ENCODE data around the gene MMRN2. TPM values are rescaled to one million over a fixed set of nuclear protein-coding genes. Genes with fewer than 3 reads are reported as not detected.
"Not testable (repeated sequence)": the region's sequence is repeated elsewhere in the genome, so short reads cannot be mapped to it uniquely, and the experiment has no call there.

The MMRN2 gene
- total and polyA plus RNA-seq, 12 donors = 9.5 to 44.2 (median 28.4) TPM

DNA sequence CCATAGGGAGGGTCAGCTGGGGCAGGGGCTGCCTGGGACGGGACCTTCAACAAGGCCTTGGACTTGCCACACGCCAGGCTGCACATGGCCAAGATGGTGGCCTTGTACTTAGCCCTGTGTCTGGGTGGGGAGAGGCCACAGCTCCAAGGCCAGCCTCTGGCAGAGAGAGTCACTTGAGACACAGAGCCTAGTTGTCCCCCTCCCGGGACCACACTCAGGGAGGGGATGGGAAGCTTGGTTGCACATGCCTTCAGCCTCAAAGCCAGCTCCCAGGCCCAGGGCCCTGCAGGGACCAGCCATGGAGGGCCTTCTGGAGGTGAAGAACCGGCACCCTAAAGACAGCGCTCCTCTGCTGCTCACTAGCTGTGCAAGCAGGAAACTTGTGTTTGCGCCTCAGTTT is 16.7 kb downstream of the MMRN2 start:
- Histone ChIP-seq H3K9me3 (replicated peaks in 1 of 3) (no peaks in the 10 kb centered on the region), H3K36me3 (replicated peaks in 1 of 2) (no peaks in the 10 kb centered on the region), H3K27me3 (no peaks in the 10 kb centered on the region), H3K4me1 (replicated peaks in 1 of 2) (peaks cover 12 to 31% of the 10 kb centered on the region in 2 donors), H3K27ac (no peak overlapping the region), H3K4me3 (no peak overlapping the region)
- WGBS, 4 donors = 62 to 100% (median 67%) methylated on average over 3 to 6 of the region's 6 CpGs
- intact Hi-C loops (cut with DNase I) = no loop called here
- TF ChIP-seq, protein P1, sequence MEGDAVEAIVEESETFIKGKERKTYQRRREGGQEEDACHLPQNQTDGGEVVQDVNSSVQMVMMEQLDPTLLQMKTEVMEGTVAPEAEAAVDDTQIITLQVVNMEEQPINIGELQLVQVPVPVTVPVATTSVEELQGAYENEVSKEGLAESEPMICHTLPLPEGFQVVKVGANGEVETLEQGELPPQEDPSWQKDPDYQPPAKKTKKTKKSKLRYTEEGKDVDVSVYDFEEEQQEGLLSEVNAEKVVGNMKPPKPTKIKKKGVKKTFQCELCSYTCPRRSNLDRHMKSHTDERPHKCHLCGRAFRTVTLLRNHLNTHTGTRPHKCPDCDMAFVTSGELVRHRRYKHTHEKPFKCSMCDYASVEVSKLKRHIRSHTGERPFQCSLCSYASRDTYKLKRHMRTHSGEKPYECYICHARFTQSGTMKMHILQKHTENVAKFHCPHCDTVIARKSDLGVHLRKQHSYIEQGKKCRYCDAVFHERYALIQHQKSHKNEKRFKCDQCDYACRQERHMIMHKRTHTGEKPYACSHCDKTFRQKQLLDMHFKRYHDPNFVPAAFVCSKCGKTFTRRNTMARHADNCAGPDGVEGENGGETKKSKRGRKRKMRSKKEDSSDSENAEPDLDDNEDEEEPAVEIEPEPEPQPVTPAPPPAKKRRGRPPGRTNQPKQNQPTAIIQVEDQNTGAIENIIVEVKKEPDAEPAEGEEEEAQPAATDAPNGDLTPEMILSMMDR (IDR thresholded peaks at IDR 0.05) = no peak
- no peak for TF ChIP-seq POLR2A (IDR thresholded peaks at IDR 0.05)
- DNase-seq = peak in 1 of 7 donors; percentile 53

DNA sequence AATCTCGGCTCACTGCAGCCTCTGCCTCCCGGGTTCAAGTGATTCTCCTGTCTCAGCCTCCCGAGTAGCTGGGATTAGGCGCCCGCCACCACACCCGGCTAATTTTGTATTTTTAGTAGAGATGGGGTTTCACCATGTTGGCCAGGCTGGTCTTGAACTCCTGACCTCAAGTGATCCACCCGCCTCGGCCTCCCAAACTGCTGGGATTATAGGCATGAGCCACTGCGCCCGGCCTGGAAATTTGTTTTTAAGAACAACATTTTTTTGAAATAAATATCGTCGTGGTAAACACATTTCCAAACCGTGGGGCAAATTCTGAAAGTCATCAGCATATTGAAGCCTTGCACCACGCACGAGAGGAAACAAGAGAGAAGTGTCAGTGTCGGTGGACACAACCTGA is 17.3 kb downstream of the MMRN2 start:
- H3K27me3 ChIP-seq; intact Hi-C loops (cut with DNase I); H3K27ac ChIP-seq; H3K36me3 ChIP-seq (replicated peaks in 1 of 2); H3K4me3 ChIP-seq; H3K9me3 ChIP-seq (replicated peaks in 1 of 3): not testable (repeated sequence)
- WGBS, 4 donors = 86 to 91% (median 88%) methylated on average over 15 to 16 of the region's 16 CpGs
- peaks cover 12 to 31% of the 10 kb centered on the region in 2 donors for H3K4me1 ChIP-seq (replicated peaks in 1 of 2)
- DNase-seq = peak in 1 of 7 donors; percentile 53

DNA sequence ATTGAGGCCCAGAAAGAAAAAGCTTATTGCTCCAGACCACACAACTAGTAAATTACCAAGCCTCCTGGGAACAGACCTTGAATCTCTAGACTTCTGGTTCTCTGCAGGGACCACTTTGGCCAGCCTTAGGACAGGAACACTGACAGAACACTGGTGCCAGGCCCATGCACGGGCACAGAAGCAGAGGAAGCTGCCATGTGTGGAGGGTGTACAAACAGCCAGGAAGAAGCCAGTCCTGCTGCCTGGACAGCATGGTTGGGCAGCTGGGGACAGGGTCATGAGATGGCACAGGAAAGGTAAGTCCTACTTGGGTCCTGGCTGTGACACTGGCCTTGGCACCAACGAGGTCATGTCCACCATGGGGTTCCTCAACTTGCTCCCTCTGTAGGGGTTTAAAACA is 19.2 kb downstream of the MMRN2 start:
- 54 to 72% (median 65%) methylated on average over 2 of the region's 2 CpGs for WGBS, 4 donors

DNA sequence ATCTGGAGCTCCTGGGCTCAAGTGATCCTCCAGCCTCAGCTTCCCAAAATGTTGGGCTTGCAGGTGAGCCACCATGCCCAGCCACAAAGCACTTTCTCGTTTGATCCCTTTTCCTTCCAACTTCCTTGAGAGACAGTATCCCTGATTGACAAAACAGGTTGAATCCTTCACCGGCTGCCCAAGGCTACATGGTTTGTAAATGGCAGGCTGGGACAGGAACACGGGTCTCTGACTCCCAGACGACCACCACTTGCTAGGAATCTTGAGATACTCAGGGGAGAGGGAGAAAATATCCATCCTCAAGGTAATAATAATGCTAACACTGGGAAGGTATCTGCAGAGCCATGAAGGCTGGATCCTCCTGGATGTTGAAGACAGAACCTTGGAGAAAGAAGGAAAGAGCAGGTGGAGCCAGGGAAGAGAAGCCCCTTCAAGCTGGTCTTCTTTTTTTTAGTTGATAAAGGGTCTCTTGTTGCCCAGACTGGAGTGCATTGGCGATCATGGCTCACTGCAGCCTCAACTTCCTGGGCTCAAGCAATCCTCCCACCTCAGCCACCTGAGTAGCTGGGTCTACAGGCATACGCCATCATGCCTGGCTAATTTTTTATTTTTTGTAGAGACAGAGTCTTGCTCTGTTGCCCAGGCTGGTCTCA is 19.8 kb downstream of the MMRN2 start:
- WGBS, 4 donors = 54 to 58% (median 56%) methylated on average over 6 of the region's 6 CpGs
- Histone ChIP-seq H3K27ac (peak overlapping the region in 3 of 5 donors; percentile 36 to 65 (median 55)), H3K27me3 (no peaks in the 10 kb centered on the region), H3K9me3 (replicated peaks in 1 of 3) (no peaks in the 10 kb centered on the region), H3K36me3 (replicated peaks in 1 of 2) (no peaks in the 10 kb centered on the region), H3K4me1 (replicated peaks in 1 of 2) (peaks cover 7 to 17% of the 10 kb centered on the region in 2 donors), H3K4me3 (no peak overlapping the region)
- intact Hi-C loops (cut with DNase I) = no loop called here
- TF ChIP-seq, protein P1 (IDR thresholded peaks at IDR 0.05) = no peak
- TF ChIP-seq POLR2A (IDR thresholded peaks at IDR 0.05) = no peak
- peak in 1 of 7 donors; percentile 48 for DNase-seq

More for the DNA sequence above, 19.2 kb downstream of the MMRN2 start:
- H3K4me3 ChIP-seq = no peak overlapping the region
- DNase-seq = peak in 1 of 7 donors; percentile 54
- intact Hi-C loops (cut with DNase I) = no loop called here
- no peaks in the 10 kb centered on the region for H3K27me3 ChIP-seq
- no peak for TF ChIP-seq POLR2A (IDR thresholded peaks at IDR 0.05)
- TF ChIP-seq, protein P1 (IDR thresholded peaks at IDR 0.05) = no peak
- no peak overlapping the region for H3K27ac ChIP-seq
- H3K9me3 ChIP-seq (replicated peaks in 1 of 3) = no peaks in the 10 kb centered on the region
- H3K36me3 ChIP-seq (replicated peaks in 1 of 2) = no peaks in the 10 kb centered on the region
- peaks cover 7 to 17% of the 10 kb centered on the region in 2 donors for H3K4me1 ChIP-seq (replicated peaks in 1 of 2)
